Upper lobe of left lung (tissue), 6 donors: ENCODE measurements around the gene AQP11. TPM values are rescaled to one million over a fixed set of nuclear protein-coding genes. Genes with fewer than 3 reads are reported as not detected.
A peak's percentile ranks its signal among the peaks of the same experiment; 100 is the strongest.
"Not testable (repeated sequence)": the region's sequence is repeated elsewhere in the genome, so short reads cannot be mapped to it uniquely, and the experiment has no call there.

Source experiments
- ATAC-seq, 2 donors: fragments of 200-7000 bp; cut with Tn5 transposase; one replicate each; pipeline ENCODE4 v1.9.1; 2022; ENCODE audit warnings: mild to moderate bottlenecking in 2 of 2, moderate library complexity in 2 of 2; ENCODE audit not compliant: low FRiP score in 2 of 2
- DNase-seq, 2 donors: peaks; one replicate each; pipeline ENCODE4 v3.0.0-alpha.2; 2019 to 2020
- H3K27ac ChIP-seq, 4 donors: fragments of 200-600 bp; sonication (generic); one replicate each; pipeline ENCODE4 v1.5.1; 2016 to 2019
- H3K27me3 ChIP-seq, 4 donors: fragments of 200-600 bp; sonication (generic); one replicate each; pipeline ENCODE4 v1.5.1; 2017 to 2019
- H3K36me3 ChIP-seq, 4 donors: fragments of 200-600 bp; sonication (generic); one replicate each; pipeline ENCODE4 v1.5.1; 2016 to 2019
- H3K4me1 ChIP-seq, 4 donors: fragments of 200-600 bp; sonication (generic); one replicate each; pipeline ENCODE4 v1.5.1; 2018 to 2019
- H3K4me3 ChIP-seq, 4 donors: fragments of 200-600 bp; sonication (generic); one replicate each; pipeline ENCODE4 v1.5.1; 2017 to 2019; ENCODE audit warnings: mild to moderate bottlenecking in 2 of 4, moderate library complexity in 1 of 4
- H3K9me3 ChIP-seq, 4 donors: fragments of 200-600 bp; sonication (generic); one replicate each; pipeline ENCODE4 v1.5.1; 2018 to 2019
- EP300 ChIP-seq, 4 donors: sonication (generic); formaldehyde crosslinking; IDR thresholded peaks; one replicate each; pipeline ENCODE4 v1.5.1; 2017; ENCODE audit warnings: antibody characterized with exemption in 4 of 4, control low read depth in 2 of 4
- POLR2A ChIP-seq, 4 donors: fragments of 450-650 bp; IDR thresholded peaks; one replicate each; pipeline ENCODE4 v1.5.1; 2016 to 2017; ENCODE audit warnings: antibody characterized with exemption in 4 of 4, mild to moderate bottlenecking in 2 of 4
- POLR2AphosphoS5 ChIP-seq, 2 donors: sonication (generic); formaldehyde crosslinking; IDR thresholded peaks; one replicate each; pipeline ENCODE4 v1.5.1; 2017; ENCODE audit warnings: antibody characterized with exemption in 2 of 2
- WGBS, 2 donors: methylation state at CpG; one replicate each; pipeline ENCODE4 v1.1.5; 2017 to 2018; 5-methylcytosine and 5-hydroxymethylcytosine counted together
- total RNA-seq, 6 donors: library from RNA; depleted of rRNA in 4 of 6; stranded (reverse); fragments of >200 nt in 4 of 6; gene quantifications; one replicate each; pipeline versions ENCODE4 v1.1.0 to v1.2.1, GENCODE V29; 2016 to 2021
- TF ChIP-seq, protein P1 (sequence below), 6 experiments: fragments of 450-650 bp in 4 of 6; fragments of 200-600 bp in 2 of 6; sonication (generic) in 2 of 6; IDR thresholded peaks; one replicate each; pipeline ENCODE4 v1.5.1; 2016 to 2019; ENCODE audit warnings: antibody characterized with exemption in 6 of 6
- donor health status: DM: no; HTN: no; CAD: no; lungs with moderate emphysema.
- donor health status: DM: no; HTN: yes; CAD: no; lungs with severe emphysema.

AQP11 gene
- total RNA-seq, 6 donors from 2014 or later = 0.49 to 0.91 (median 0.60) TPM; not detected in 2

DNA sequence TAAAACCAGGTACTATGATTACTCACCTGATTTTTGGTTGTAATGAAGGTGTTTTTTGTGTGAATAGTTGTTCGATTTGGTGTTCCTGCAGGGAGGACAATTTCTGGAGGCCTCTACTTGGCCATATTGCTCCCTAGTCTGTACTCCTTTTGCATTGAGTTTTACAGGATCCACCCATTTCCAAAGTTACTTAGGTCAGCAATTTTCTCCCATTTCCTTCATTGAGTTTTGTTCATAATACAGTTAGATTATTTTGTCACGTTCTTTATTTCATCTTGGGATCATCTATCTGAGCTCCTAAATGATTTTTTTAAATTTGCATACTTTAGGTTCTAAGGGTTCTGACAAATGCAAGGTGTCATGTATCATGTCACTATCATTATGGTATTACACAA is 20.1 kb upstream of the AQP11 start:
- DNase-seq = no peak
- Histone ChIP-seq H3K4me1 (no peaks in the 10 kb centered on the region), H3K4me3 (no peak overlapping the region), H3K27me3 (no peaks in the 10 kb centered on the region), H3K27ac (no peak overlapping the region), H3K36me3 (no peaks in the 10 kb centered on the region), H3K9me3 (no peaks in the 10 kb centered on the region)
- WGBS, 2 donors = 88 to 91% methylated on average over 2 of the region's 2 CpGs
- TF ChIP-seq POLR2A (IDR thresholded peaks at IDR 0.05) = no peak
- no peak for ATAC-seq

DNA sequence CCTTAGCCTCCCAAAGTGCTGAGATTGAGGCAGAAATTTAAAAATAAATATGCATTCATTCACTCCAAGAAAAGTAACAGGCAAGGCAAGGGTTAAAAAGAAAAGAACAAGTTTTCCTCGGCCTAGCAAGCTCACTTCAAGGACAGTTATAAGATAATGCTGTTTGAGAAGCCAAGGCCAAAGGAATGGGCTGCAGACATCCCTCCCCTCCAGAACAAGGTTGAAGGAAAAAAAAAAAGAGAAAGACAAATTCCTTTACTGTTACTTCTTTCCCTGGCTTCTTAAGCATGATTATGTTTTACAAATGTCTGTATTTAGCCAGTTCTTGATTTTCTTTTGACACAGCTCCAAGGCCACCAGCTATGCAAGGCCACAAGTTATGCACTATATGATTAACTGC is 18.9 kb upstream of the AQP11 start:
- H3K4me3 ChIP-seq, H3K4me1 ChIP-seq, H3K27me3 ChIP-seq, H3K36me3 ChIP-seq, H3K9me3 ChIP-seq, DNase-seq, H3K27ac ChIP-seq, ATAC-seq: not testable (repeated sequence)
- WGBS, 2 donors = 17 to 36% methylated on average over 1 of the region's 1 CpG

DNA sequence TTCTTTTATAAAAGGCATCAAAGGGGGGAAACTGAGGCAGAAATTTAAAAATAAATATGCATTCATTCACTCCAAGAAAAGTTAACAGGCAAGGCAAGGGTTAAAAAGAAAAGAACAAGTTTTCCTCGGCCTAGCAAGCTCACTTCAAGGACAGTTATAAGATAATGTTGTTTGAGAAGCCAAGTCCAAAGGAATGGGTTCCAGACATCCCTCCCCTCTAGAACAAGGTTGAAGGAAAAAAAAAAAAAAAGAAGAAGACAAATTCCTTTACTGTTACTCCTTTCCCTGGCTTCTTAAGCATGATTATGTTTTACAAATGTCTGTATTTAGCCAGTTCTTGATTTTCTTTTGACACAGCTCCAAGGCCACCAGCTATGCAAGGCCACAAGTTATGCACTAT is 14.3 kb upstream of the AQP11 start:
- not testable (repeated sequence) for H3K4me3 ChIP-seq, H3K27ac ChIP-seq, DNase-seq, H3K9me3 ChIP-seq, H3K27me3 ChIP-seq, H3K4me1 ChIP-seq, H3K36me3 ChIP-seq, ATAC-seq
- 9 to 21% methylated on average over 1 of the region's 1 CpG for WGBS, 2 donors

DNA sequence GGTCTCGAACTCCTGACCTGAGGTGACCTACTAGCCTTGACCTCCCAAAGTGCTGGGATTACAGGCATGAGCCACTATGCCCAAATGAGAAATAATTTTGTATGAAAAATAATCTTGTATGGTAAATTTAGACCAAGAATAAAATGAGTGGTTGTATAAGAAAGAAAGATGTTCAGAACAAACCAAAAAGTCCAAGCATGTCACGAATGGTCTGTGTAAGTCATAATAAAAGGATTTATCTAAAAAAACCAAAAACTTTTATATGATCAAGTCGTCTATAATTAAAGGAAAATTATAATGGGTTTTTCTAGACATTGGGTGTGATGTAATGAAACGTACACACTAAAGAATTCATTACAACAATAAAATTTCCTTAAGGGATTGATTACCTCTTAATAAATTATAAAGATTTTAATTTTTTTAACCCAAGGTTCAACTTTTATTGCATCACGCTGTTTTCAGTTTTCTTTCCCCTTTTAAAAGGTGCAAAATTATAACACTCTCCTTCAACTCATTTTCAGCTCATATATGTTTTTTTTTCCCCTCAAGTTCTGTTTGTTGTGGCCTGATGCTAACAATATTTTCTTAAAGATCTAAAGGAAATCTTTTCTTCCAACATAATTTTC is 8.9 kb upstream of the AQP11 start:
- Histone ChIP-seq H3K27me3 (no peaks in the 10 kb centered on the region), H3K27ac (no peak overlapping the region), H3K36me3 (no peaks in the 10 kb centered on the region), H3K4me3 (no peak overlapping the region), H3K4me1 (no peaks in the 10 kb centered on the region), H3K9me3 (peaks cover 0 to 5% (median 0%) of the 10 kb centered on the region in 4 donors)
- 81 to 86% methylated on average over 5 of the region's 5 CpGs for WGBS, 2 donors
- DNase-seq (no peak), ATAC-seq (no peak)
- TF ChIP-seq POLR2AphosphoS5 (IDR thresholded peaks at IDR 0.05) = no peak
- no peak for TF ChIP-seq POLR2A (IDR thresholded peaks at IDR 0.05)
- TF ChIP-seq, protein P1, sequence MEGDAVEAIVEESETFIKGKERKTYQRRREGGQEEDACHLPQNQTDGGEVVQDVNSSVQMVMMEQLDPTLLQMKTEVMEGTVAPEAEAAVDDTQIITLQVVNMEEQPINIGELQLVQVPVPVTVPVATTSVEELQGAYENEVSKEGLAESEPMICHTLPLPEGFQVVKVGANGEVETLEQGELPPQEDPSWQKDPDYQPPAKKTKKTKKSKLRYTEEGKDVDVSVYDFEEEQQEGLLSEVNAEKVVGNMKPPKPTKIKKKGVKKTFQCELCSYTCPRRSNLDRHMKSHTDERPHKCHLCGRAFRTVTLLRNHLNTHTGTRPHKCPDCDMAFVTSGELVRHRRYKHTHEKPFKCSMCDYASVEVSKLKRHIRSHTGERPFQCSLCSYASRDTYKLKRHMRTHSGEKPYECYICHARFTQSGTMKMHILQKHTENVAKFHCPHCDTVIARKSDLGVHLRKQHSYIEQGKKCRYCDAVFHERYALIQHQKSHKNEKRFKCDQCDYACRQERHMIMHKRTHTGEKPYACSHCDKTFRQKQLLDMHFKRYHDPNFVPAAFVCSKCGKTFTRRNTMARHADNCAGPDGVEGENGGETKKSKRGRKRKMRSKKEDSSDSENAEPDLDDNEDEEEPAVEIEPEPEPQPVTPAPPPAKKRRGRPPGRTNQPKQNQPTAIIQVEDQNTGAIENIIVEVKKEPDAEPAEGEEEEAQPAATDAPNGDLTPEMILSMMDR (IDR thresholded peaks at IDR 0.05) = no peak
- TF ChIP-seq EP300 (IDR thresholded peaks at IDR 0.05) = no peak

DNA sequence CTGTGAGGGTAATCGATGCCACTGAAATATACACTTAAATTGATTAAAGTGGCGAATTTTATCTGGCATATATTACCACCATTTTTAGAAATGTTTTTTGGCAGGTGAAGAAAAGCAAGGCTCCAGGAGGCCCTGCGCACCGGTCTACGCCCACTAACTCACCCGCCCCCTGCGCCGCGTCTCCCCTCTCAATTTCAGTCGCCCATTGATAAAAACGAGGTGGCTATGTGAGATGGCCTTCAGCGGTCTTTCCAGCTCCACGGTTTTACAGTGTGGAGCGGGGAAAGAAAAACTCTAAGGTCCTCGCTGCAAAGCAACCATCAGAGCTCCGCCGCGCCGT is 602 bp upstream of the AQP11 start:
- no peaks in the 10 kb centered on the region for H3K9me3 ChIP-seq
- 3% methylated on average over 10 to 19 of the region's 19 CpGs for WGBS, 2 donors
- DNase-seq (no peak), ATAC-seq (peak in 1 of 2 donors; percentile 4)
- TF ChIP-seq, protein P1 (IDR thresholded peaks at IDR 0.05) = peak in 1 of 6 experiments; percentile 13
- no peak for TF ChIP-seq EP300 (IDR thresholded peaks at IDR 0.05)
- H3K4me1 ChIP-seq = peaks cover 10 to 21% (median 14%) of the 10 kb centered on the region in 4 donors
- H3K4me3 ChIP-seq = peak overlapping the region; percentile 37 to 73 (median 64)
- no peaks in the 10 kb centered on the region for H3K36me3 ChIP-seq
- peak overlapping the region; percentile 19 to 80 (median 75) for H3K27ac ChIP-seq
- no peaks in the 10 kb centered on the region for H3K27me3 ChIP-seq

DNA sequence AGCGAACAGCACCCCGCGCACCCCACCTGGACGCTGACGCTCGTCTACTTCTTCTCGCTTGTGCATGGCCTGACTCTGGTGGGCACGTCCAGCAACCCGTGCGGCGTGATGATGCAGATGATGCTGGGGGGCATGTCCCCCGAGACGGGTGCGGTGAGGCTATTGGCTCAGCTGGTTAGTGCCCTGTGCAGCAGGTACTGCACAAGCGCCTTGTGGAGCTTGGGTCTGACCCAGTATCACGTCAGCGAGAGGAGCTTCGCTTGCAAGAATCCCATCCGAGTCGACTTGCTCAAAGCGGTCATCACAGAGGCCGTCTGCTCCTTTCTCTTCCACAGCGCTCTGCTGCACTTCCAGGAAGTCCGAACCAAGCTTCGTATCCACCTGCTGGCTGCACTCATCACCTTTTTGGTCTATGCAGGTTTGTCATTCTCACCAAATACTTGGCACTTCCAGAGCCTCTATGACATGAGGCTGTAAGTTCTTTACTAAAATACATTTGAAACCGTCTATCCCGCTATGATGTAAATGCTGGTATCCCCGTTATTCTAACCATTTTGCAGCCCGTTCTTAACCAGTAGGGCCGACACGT is 535 bp downstream of the AQP11 start:
- H3K36me3 ChIP-seq = no peaks in the 10 kb centered on the region
- no peaks in the 10 kb centered on the region for H3K9me3 ChIP-seq
- no peak for TF ChIP-seq POLR2A (IDR thresholded peaks at IDR 0.05)
- TF ChIP-seq, protein P1 (IDR thresholded peaks at IDR 0.05) = peak in 1 of 6 experiments; percentile 4
- H3K27me3 ChIP-seq = no peaks in the 10 kb centered on the region
- DNase-seq = peak in 1 of 2 donors; percentile 31
- H3K4me1 ChIP-seq = peaks cover 10 to 21% (median 14%) of the 10 kb centered on the region in 4 donors
- peak; percentile 20 to 65 for ATAC-seq
- peak overlapping the region in 3 of 4 donors; percentile 19 to 80 (median 79) for H3K27ac ChIP-seq
- peak overlapping the region; percentile 37 to 73 (median 64) for H3K4me3 ChIP-seq
- WGBS, 2 donors = 14 to 27% methylated on average over 13 to 25 of the region's 31 CpGs
